ENCODE results near the gene CACNG8.

- no peak for TF ChIP-seq POLR2AphosphoS5 (IDR thresholded peaks at IDR 0.05)
- no peak for TF ChIP-seq CTCF (IDR thresholded peaks at IDR 0.05)
- no peak for TF ChIP-seq POLR2A (IDR thresholded peaks at IDR 0.05)
- no peak for TF ChIP-seq EP300 (IDR thresholded peaks at IDR 0.05; ENCODE audit: low read depth)
Observed at GRCh38 chr19:53981376-53981951, 18.7 kb downstream of the CACNG8 start.
